WTC11 (cell line): ENCODE measurements around the gene SPATA6. TPM values are rescaled to one million over a fixed set of nuclear protein-coding genes. Genes with fewer than 3 reads are reported as not detected.

ENCODE experiments used
- ATAC-seq: fragments of 200-7000 bp; cut with Tn5 transposase; 2 replicates; pipeline ENCODE4 v1.10.0; 2021; ENCODE audit warnings: mild to moderate bottlenecking, moderate library complexity
- CTCF ChIA-PET: fragments of 300-600 bp; sonication (Branson Sonifier 250); formaldehyde crosslinking; loops from one replicate; lab custom pipeline; 2021; ENCODE audit warnings: antibody characterized with exemption; lab: Charles Lee
- POLR2A ChIA-PET: fragments of 350-600 bp; sonication (Branson Sonifier 250); formaldehyde crosslinking; loops from one replicate; lab custom pipeline; 2021; ENCODE audit warnings: antibody characterized with exemption; lab: Charles Lee
- DNase-seq: peaks from one replicate; pipeline ENCODE4 v3.0.0; 2021; ENCODE audit warnings: low spot score
- H3K27ac Mint-ChIP-seq: 2 replicates; pipeline ENCODE4 v1.8.0; 2021; ENCODE audit warnings: mixed read lengths
- H3K27me3 Mint-ChIP-seq: 2 replicates; pipeline ENCODE4 v1.8.0; 2021; ENCODE audit warnings: low read depth, mild to moderate bottlenecking, moderate library complexity, mixed read lengths
- H3K36me3 Mint-ChIP-seq: 2 replicates; pipeline ENCODE4 v1.8.0; 2021; ENCODE audit warnings: mixed read lengths
- H3K4me1 Mint-ChIP-seq: 2 replicates; pipeline ENCODE4 v1.8.0; 2022; ENCODE audit warnings: mixed read lengths
- H3K4me3 Mint-ChIP-seq: 2 replicates; pipeline ENCODE4 v1.8.0; 2021; ENCODE audit warnings: mild to moderate bottlenecking, moderate library complexity, mixed read lengths
- H3K9me3 Mint-ChIP-seq: 2 replicates; pipeline ENCODE4 v1.8.0; 2021; ENCODE audit warnings: mixed read lengths
- AR ChIP-seq: fragments of 250-450 bp; sonication (Bioruptor Pico); IDR thresholded peaks from 2 replicates; pipeline ENCODE4 v1.9.0; 2021; ENCODE audit warnings: mild to moderate bottlenecking
- ATF2 ChIP-seq: sonication (generic); formaldehyde crosslinking; IDR thresholded peaks from 2 replicates; pipeline ENCODE4 v1.8.1; 2022; ENCODE audit warnings: low read depth, missing genetic modification reagents, borderline replicate concordance
- ATF6 ChIP-seq: sonication (generic); formaldehyde crosslinking; IDR thresholded peaks from 2 replicates; pipeline ENCODE4 v1.8.1; 2023; ENCODE audit warnings: mild to moderate bottlenecking, missing genetic modification reagents
- CBFB ChIP-seq: sonication (generic); formaldehyde crosslinking; IDR thresholded peaks from 2 replicates; pipeline ENCODE4 v1.8.1; 2022; ENCODE audit warnings: mild to moderate bottlenecking, low read depth, missing genetic modification reagents
- CREB1 ChIP-seq: sonication (generic); formaldehyde crosslinking; IDR thresholded peaks from 2 replicates; pipeline ENCODE4 v1.8.0; 2023; ENCODE audit warnings: mild to moderate bottlenecking, missing genetic modification reagents
- FOXK1 ChIP-seq: sonication (generic); formaldehyde crosslinking; IDR thresholded peaks from 2 replicates; pipeline ENCODE4 v1.8.0; 2022; ENCODE audit warnings: mild to moderate bottlenecking, moderate library complexity, missing genetic modification reagents
- FOXP1 ChIP-seq: sonication (generic); formaldehyde crosslinking; IDR thresholded peaks from 2 replicates; pipeline ENCODE4 v1.8.0; 2022; ENCODE audit warnings: missing genetic modification reagents, mild to moderate bottlenecking, moderate library complexity, borderline replicate concordance
- JAZF1 ChIP-seq: fragments of 250-450 bp; sonication (Bioruptor Pico); IDR thresholded peaks from 2 replicates; pipeline ENCODE4 v1.9.0; 2021; ENCODE audit warnings: moderate library complexity, mild to moderate bottlenecking, inconsistent platforms
- MLX ChIP-seq: sonication (generic); formaldehyde crosslinking; IDR thresholded peaks from 2 replicates; pipeline ENCODE4 v1.8.1; 2023; ENCODE audit warnings: mild to moderate bottlenecking, missing genetic modification reagents, moderate library complexity
- NFATC4 ChIP-seq: fragments of 250-450 bp; sonication (Bioruptor Pico); IDR thresholded peaks from 2 replicates; pipeline ENCODE4 v1.9.0; 2021; ENCODE audit warnings: mild to moderate bottlenecking
- NFE2L1 ChIP-seq: sonication (generic); formaldehyde crosslinking; IDR thresholded peaks from 2 replicates; pipeline ENCODE4 v1.8.1; 2023; ENCODE audit warnings: missing genetic modification reagents
- NR3C1 ChIP-seq: sonication (generic); formaldehyde crosslinking; conservative IDR thresholded peaks from 2 replicates; pipeline ENCODE4 v1.8.1; 2023; ENCODE audit warnings: low read depth, mild to moderate bottlenecking, missing genetic modification reagents
- PRRX2 ChIP-seq: fragments of 250-450 bp; sonication (Bioruptor Pico); IDR thresholded peaks from 2 replicates; pipeline ENCODE4 v1.8.0; 2021; ENCODE audit warnings: mild to moderate bottlenecking
- RELA ChIP-seq: sonication (generic); formaldehyde crosslinking; IDR thresholded peaks from 2 replicates; pipeline ENCODE4 v1.8.1; 2022; ENCODE audit warnings: missing genetic modification reagents, mild to moderate bottlenecking, borderline replicate concordance
- RORB ChIP-seq: fragments of 250-450 bp; sonication (Bioruptor Pico); IDR thresholded peaks from 2 replicates; pipeline ENCODE4 v1.9.0; 2021; ENCODE audit warnings: mild to moderate bottlenecking
- SMAD4 ChIP-seq: sonication (generic); formaldehyde crosslinking; IDR thresholded peaks from 2 replicates; pipeline ENCODE4 v1.8.0; 2022; ENCODE audit warnings: mild to moderate bottlenecking, missing genetic modification reagents
- TCF7 ChIP-seq: sonication (generic); formaldehyde crosslinking; IDR thresholded peaks from 2 replicates; pipeline ENCODE4 v1.8.0; 2022; ENCODE audit warnings: mild to moderate bottlenecking, low read depth, missing genetic modification reagents, moderate library complexity
- ZBTB43 ChIP-seq: sonication (generic); formaldehyde crosslinking; IDR thresholded peaks from 2 replicates; pipeline ENCODE4 v1.8.1; 2023; ENCODE audit warnings: mild to moderate bottlenecking, missing genetic modification reagents
- ZNF425 ChIP-seq: fragments of 250-450 bp; sonication (Bioruptor Pico); conservative IDR thresholded peaks from 2 replicates; pipeline ENCODE4 v1.9.0; 2021; ENCODE audit warnings: mild to moderate bottlenecking
- ZNF512 ChIP-seq: sonication (generic); formaldehyde crosslinking; IDR thresholded peaks from 2 replicates; pipeline ENCODE4 v1.8.1; 2022; ENCODE audit warnings: missing genetic modification reagents, borderline replicate concordance
- total RNA-seq: library from RNA; stranded (reverse); gene quantifications from 3 replicates; pipeline ENCODE4 v1.2.3, GENCODE V29; 2021

SPATA6 gene
- total RNA-seq, 1 experiment from 2014 or later, result 17.7 TPM

GRCh38 chr1:48258106-48258505 is 213.9 kb downstream of the SPATA6 start (continued):
- TF ChIP-seq ATF6 (CRISPR knock-in tag) (no peak), FOXP1 (CRISPR knock-in tag) (no peak), MLX (CRISPR knock-in tag) (no peak), RORB (CRISPR knock-in tag) (no peak), JAZF1 (no peak), CREB1 (no peak)

- no peak for DNase-seq
- ChIA-PET CTCF (interaction anchor here (0.7 kb wide), 1 partner anchor 51 kb away, joined by 3 read pairs; no protein-coding TSS in a partner anchor), POLR2A (no interaction called here)
- Mint-ChIP-seq H3K4me3 (no peak overlapping the region), H3K27me3 (no peaks in the 10 kb centered on the region; the same call in 1 of the 2 replicates), H3K9me3 (no peaks in the 10 kb centered on the region), H3K27ac (no peak overlapping the region), H3K4me1 (peaks cover under 1% of the 10 kb centered on the region; the same call in 1 of the 2 replicates), H3K36me3 (no peaks in the 10 kb centered on the region)
- ATAC-seq, result no peak
- TF ChIP-seq TCF7 (CRISPR knock-in tag) (no peak), CREB1 (no peak), RORB (CRISPR knock-in tag) (no peak), NR3C1 (no peak), FOXK1 (CRISPR knock-in tag) (no peak), MLX (CRISPR knock-in tag) (no peak), RELA (no peak), PRRX2 (CRISPR knock-in tag) (no peak), NFATC4 (CRISPR knock-in tag) (no peak), ZNF425 (no peak), ZNF512 (CRISPR knock-in tag) (no peak), CBFB (CRISPR knock-in tag) (no peak), AR (CRISPR knock-in tag) (no peak), ATF2 (no peak), ZBTB43 (CRISPR knock-in tag) (no peak), NFE2L1 (CRISPR knock-in tag) (no peak), SMAD4 (CRISPR knock-in tag) (no peak), ATF6 (CRISPR knock-in tag) (no peak)
Observed at GRCh38 chr1:48254254-48254653, 217.8 kb downstream of the SPATA6 start.
